Sciatic nerve (tissue), 2 donors: ENCODE data around the gene MCC. TPM values are rescaled to one million over a fixed set of nuclear protein-coding genes. Genes with fewer than 3 reads are reported as not detected.

Experiments used
- ATAC-seq: fragments of 200-7000 bp; cut with Tn5 transposase; one replicate; pipeline ENCODE4 v1.9.1; 2020; ENCODE audit warnings: mild to moderate bottlenecking, moderate library complexity
- DNase-seq: peaks from one replicate; pipeline ENCODE4 v3.0.0-alpha.2; 2020; ENCODE audit warnings: low spot score
- intact Hi-C: fragments of 100-400 bp; cut with DNase I; formaldehyde crosslinking; loops from one replicate; pipeline ENCODE4 v1.14.2; 2022
- total RNA-seq: library from RNA; stranded (reverse); fragmentation: NEBNext Ultra II Directional; extraction: Animal tissue kit (Norgen Biotek cat#: 25700); gene quantifications from one replicate; pipeline ENCODE4 v1.2.1, GENCODE V29; 2021
- donor health status: DM: no; HTN: no; CAD: no.
- donor health status: DM: no; HTN: no; CAD: no.

The MCC gene
- 41.9 TPM for total RNA-seq

GRCh38 chr5:113487781-113488644 lies at the start of gene MCC:
Gene MCC, minus strand, starts transcription at chr5:113488453.
- intact Hi-C loops: no loop called here
- DNase-seq (peak; percentile 84), ATAC-seq (peak; percentile 92)

- intact Hi-C loops: no loop called here
- DNase-seq (no peak), ATAC-seq (no peak)
These were observed 43.4 kb upstream of the MCC start for GRCh38 chr5:113531481-113532159.

- no peak for DNase-seq
- no peak for ATAC-seq
- intact Hi-C loops: no loop called here
These were observed 39.5 kb upstream of the MCC start for GRCh38 chr5:113527746-113528145.

- ATAC-seq: no peak
- DNase-seq: no peak
- intact Hi-C loops: no loop called here
These were observed 38.2 kb upstream of the MCC start for GRCh38 chr5:113526421-113526820.

GRCh38 chr5:113524927-113525326 lies 36.7 kb upstream of the MCC start:
- no peak for DNase-seq
- intact Hi-C loops: no loop called here
- ATAC-seq: no peak

GRCh38 chr5:113523168-113523567 lies 34.9 kb upstream of the MCC start:
- intact Hi-C loops: no loop called here
- DNase-seq: no peak
- ATAC-seq: no peak

- intact Hi-C loops: no loop called here
- DNase-seq (no peak), ATAC-seq (no peak)
These were observed 32.6 kb upstream of the MCC start for GRCh38 chr5:113520899-113521298.

GRCh38 chr5:113520429-113520828 lies 32.2 kb upstream of the MCC start:
- intact Hi-C loops: no loop called here
- ATAC-seq (no peak), DNase-seq (no peak)

- intact Hi-C loops: no loop called here
- DNase-seq (no peak), ATAC-seq (no peak)
These were observed 31.2 kb upstream of the MCC start for GRCh38 chr5:113519412-113519811.

- intact Hi-C loops: no loop called here
- DNase-seq (no peak), ATAC-seq (no peak)
These were observed 30.6 kb upstream of the MCC start for GRCh38 chr5:113518884-113519283.

- DNase-seq: no peak
- intact Hi-C loops: no loop called here
- no peak for ATAC-seq
These were observed 26.0 kb upstream of the MCC start for GRCh38 chr5:113514289-113514635.

GRCh38 chr5:113513384-113514288 lies 25.4 kb upstream of the MCC start, which contains the start of gene YTHDC2:
Gene YTHDC2, plus strand, starts transcription at chr5:113513694. Its CDS starts 202 bp downstream, at chr5:113513896.
- ATAC-seq (peak; percentile 98), DNase-seq (peak; percentile 90)
- intact Hi-C loops: no loop called here

- DNase-seq: no peak
- intact Hi-C loops: no loop called here
- no peak for ATAC-seq
These were observed 24.1 kb upstream of the MCC start for GRCh38 chr5:113512341-113512740.

- intact Hi-C loops: no loop called here
- DNase-seq (no peak), ATAC-seq (no peak)
These were observed 22.7 kb upstream of the MCC start for GRCh38 chr5:113510836-113511451.

- ATAC-seq: no peak
- intact Hi-C loops: no loop called here
- no peak for DNase-seq
These were observed 20.5 kb upstream of the MCC start for GRCh38 chr5:113508756-113509155.

GRCh38 chr5:113507601-113508000 lies 19.3 kb upstream of the MCC start:
- intact Hi-C loops: no loop called here
- DNase-seq (no peak), ATAC-seq (no peak)

GRCh38 chr5:113505181-113505580 lies 16.9 kb upstream of the MCC start:
- ATAC-seq (no peak), DNase-seq (no peak)
- intact Hi-C loops: no loop called here

- DNase-seq (no peak), ATAC-seq (no peak)
- intact Hi-C loops: no loop called here
These were observed 14.9 kb upstream of the MCC start for GRCh38 chr5:113503146-113503545.

GRCh38 chr5:113502073-113502472 lies 13.8 kb upstream of the MCC start:
- ATAC-seq (no peak), DNase-seq (no peak)
- intact Hi-C loops: no loop called here
